Amniotic stem cell (primary cell): Measurements from ENCODE around the gene ATP1A1.

Source experiments
- DNase-seq: peaks from one replicate; lab custom pipeline; 2025; lab: John Stamatoyannopoulos, UW

ATP1A1 gene

GRCh38 chr1:116372651-116373430 is at the start of gene ATP1A1:
TSS of gene ATP1A1 (plus strand) at chr1:116373244. CDS start at chr1:116373512, 268 bp downstream.
- DNase-seq, result peak; percentile 68

DNA sequence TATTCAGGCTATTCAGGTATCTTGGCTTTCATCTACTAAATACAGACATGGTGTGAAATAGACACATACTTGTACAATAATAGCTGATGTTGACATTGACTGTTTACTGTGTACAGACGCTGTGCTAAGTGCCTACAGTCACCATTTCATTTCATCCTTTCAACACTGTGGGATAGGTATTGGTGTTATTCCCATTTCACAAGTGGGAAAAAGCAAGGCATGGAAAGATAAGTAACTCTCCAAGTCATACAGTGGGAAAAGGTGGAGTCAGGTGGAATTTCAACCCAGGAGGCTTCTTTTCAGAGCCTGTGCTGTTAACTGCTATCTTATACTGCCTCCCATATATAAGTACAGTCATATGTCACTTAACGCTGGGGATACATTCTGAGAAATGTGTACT is 49.6 kb upstream of the ATP1A1 start:
- DNase-seq, result no peak

DNA sequence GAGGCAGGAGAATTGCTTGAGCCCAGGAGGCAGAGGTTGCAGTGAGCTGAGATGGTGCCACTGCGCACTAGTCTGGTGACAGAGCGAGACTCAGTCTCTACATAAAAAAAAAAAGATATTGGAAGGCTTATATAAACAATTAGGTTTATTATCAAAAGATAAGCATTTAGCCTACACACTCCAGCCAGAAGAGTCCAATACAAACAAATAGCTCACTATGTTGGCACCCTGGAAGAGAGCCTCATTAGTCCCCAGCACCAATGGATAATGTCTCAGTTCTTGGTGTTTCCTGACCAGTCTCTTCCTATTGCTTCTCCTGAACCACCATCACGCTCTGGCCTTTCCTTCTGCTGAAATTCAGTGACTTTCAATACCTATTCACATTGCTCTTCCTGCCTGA is 48.6 kb upstream of the ATP1A1 start:
- DNase-seq, result no peak

DNA sequence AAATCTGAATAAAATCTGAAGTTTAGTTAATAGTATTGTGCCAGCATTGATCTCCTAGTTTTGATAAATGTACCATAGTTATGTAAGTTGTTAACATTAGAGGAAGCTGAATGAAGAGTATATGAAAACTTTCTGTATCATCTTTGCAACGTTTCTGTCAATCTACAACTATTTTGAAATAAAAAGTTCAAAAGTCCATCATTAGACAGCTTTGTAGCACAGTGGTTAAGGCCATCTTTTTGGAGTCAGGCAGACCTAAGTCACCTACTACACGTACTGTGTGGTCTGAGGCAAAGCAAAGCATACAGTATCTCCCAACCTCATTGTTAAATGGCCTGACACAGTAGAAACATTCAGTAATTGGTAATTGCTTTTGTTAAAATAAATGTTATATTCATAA is 47.9 kb upstream of the ATP1A1 start:
- no peak for DNase-seq

- DNase-seq, result no peak
Observed at GRCh38 chr1:116325922-116326321, 47.1 kb upstream of the ATP1A1 start.

- no peak for DNase-seq
Observed at GRCh38 chr1:116326486-116326885, 46.6 kb upstream of the ATP1A1 start.

DNA sequence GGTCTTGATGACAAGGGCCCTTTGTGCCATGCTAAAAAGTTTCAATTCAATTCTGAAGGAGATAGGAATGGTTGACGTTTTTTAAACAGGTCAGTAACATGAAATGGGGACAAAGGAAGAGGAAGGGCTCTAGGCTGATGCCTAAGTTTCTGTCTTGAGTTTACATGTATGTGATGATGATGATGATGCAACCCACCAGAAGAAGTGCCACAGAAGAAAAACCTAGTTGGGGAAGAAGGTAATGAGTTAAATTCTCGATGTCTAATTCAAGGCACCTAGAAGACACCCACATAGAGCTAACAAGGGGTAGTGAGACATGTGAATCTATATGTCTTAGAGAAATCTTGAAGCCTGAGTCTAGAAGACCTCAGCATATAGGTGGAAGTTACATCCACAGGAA is 44.4 kb upstream of the ATP1A1 start:
- no peak for DNase-seq

- DNase-seq, result no peak
Observed at GRCh38 chr1:116329524-116330341, 43.3 kb upstream of the ATP1A1 start.

GRCh38 chr1:116330342-116330652 is 42.7 kb upstream of the ATP1A1 start:
- no peak for DNase-seq

DNA sequence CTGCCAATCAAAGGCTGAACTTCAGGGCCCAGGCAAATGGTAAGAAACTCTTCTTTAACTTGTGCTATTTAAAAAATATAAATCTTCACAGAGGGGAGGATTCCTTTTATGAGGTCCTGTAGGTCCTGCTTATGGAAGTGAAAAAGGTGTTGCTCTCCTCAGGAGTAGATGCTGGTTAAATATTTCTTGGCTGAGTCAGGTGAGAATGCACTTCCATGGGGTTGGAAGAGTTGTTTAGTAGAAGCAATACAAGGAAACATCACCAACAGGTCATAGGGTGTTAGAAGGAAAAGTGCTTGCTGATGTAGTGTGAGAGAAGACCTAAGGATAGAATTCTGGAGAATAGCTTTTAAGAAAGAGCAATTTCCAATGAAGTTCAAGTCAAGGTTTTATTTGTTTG is 42.2 kb upstream of the ATP1A1 start:
- no peak for DNase-seq

DNA sequence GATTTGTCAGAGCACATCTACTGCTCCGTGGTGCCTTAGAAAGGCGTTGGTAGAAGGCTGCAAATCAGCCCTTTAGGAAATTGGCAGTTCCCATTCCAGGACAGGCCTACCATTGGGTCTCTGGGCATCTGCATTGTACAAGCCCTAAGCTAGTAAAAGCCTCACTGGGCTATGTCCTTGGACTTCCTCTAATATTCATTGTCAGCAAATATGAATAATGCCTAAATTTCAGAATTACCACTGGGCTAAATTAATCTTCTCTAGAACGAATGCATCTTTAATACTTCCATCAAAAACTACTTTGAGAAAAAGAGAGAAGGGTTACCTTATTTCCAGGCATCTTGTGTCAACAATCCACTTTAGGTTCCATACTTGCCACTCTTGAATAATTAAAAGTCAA is 41.5 kb upstream of the ATP1A1 start:
- no peak for DNase-seq

GRCh38 chr1:116332451-116332850 is 40.6 kb upstream of the ATP1A1 start:
- DNase-seq, result no peak

GRCh38 chr1:116333171-116334014 is 39.7 kb upstream of the ATP1A1 start:
- no peak for DNase-seq

GRCh38 chr1:116334015-116334547 is 39.0 kb upstream of the ATP1A1 start:
- DNase-seq, result no peak

- no peak for DNase-seq
Observed at GRCh38 chr1:116334868-116335635, 38.0 kb upstream of the ATP1A1 start.

GRCh38 chr1:116335850-116336624 is 37.0 kb upstream of the ATP1A1 start:
- no peak for DNase-seq

GRCh38 chr1:116337398-116337797 is 35.6 kb upstream of the ATP1A1 start:
- DNase-seq, result no peak

GRCh38 chr1:116338400-116338799 is 34.6 kb upstream of the ATP1A1 start:
- no peak for DNase-seq

DNA sequence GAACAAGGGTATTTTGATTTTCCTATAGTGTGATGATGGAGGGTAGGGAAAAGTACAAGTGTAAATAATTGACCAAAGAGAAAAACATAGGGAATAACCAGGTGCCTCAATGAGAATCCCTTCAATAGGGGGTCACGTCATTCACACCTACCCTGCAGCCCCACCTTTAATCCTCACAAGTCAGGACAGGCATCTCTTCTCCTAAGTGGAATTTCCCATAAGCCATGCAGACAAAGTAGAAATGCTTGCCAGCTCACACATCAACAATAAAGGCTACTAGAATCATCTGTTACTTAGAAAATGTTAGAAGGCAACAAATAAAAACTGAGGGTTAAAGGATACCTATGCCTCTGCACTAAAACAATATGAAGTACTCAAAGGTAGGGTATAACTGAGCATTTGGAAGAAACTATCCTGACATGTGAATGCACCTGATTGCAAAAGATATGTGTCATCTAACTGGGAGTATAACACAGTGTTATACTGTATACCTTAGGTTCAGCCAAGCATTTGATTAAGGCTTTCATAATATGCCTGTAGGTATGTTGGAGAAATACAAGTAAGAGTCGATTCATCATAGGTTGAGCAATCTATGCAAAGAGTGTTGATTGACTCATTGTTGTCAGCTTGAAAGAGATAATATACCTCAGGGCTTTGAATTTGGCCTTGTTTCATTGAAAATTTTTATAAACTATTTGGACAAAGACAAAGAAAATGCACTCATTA is 32.4 kb upstream of the ATP1A1 start:
- no peak for DNase-seq

GRCh38 chr1:116343019-116343418 is 30.0 kb upstream of the ATP1A1 start:
- DNase-seq, result no peak
